Activated gamma-delta T cell treated with anti-CD3 and anti-CD28 coated beads, Interleukin-2, amount 50 U/mL, for 16 hours (primary cell): ENCODE results near the gene SLC9A2.

Experiments
- DNase-seq: peaks from one replicate; pipeline ENCODE4 v3.0.0-alpha.2; 2020; ENCODE audit warnings: low read depth

Gene SLC9A2

GRCh38 chr2:102620332-102620731 is 979 bp downstream of the SLC9A2 start:
- no peak for DNase-seq

GRCh38 chr2:102621630-102622029 is 2.3 kb downstream of the SLC9A2 start:
- no peak for DNase-seq

- DNase-seq = no peak
Observed at GRCh38 chr2:102622646-102623045, 3.3 kb downstream of the SLC9A2 start.

GRCh38 chr2:102630458-102630857 is 11.1 kb downstream of the SLC9A2 start:
- DNase-seq = no peak

- no peak for DNase-seq
Observed at GRCh38 chr2:102632380-102633175, 13.2 kb downstream of the SLC9A2 start.

GRCh38 chr2:102634831-102635241 is 15.5 kb downstream of the SLC9A2 start:
- DNase-seq = no peak

GRCh38 chr2:102635317-102635716 is 16.0 kb downstream of the SLC9A2 start:
- no peak for DNase-seq

GRCh38 chr2:102636283-102636907 is 17.0 kb downstream of the SLC9A2 start:
- DNase-seq = no peak

- DNase-seq = no peak
Observed at GRCh38 chr2:102637358-102637757, 18.0 kb downstream of the SLC9A2 start.

- DNase-seq = no peak
Observed at GRCh38 chr2:102639429-102639828, 20.1 kb downstream of the SLC9A2 start.

- DNase-seq = no peak
Observed at GRCh38 chr2:102652126-102652525, 32.8 kb downstream of the SLC9A2 start.

- no peak for DNase-seq
Observed at GRCh38 chr2:102657770-102658169, 38.4 kb downstream of the SLC9A2 start.

GRCh38 chr2:102660070-102660469 is 40.7 kb downstream of the SLC9A2 start:
- DNase-seq = no peak

GRCh38 chr2:102660574-102660973 is 41.2 kb downstream of the SLC9A2 start:
- no peak for DNase-seq

GRCh38 chr2:102661846-102662245 is 42.5 kb downstream of the SLC9A2 start:
- no peak for DNase-seq

GRCh38 chr2:102662833-102663232 is 43.5 kb downstream of the SLC9A2 start:
- no peak for DNase-seq

- no peak for DNase-seq
Observed at GRCh38 chr2:102663381-102663780, 44.0 kb downstream of the SLC9A2 start.

GRCh38 chr2:102664471-102664909 is 45.1 kb downstream of the SLC9A2 start:
- DNase-seq = no peak

GRCh38 chr2:102667072-102667471 is 47.7 kb downstream of the SLC9A2 start:
- no peak for DNase-seq

- DNase-seq = no peak
Observed at GRCh38 chr2:102668171-102668570, 48.8 kb downstream of the SLC9A2 start.

- DNase-seq = no peak
Observed at GRCh38 chr2:102669401-102669800, 50.0 kb downstream of the SLC9A2 start.

- no peak for DNase-seq
Observed at GRCh38 chr2:102672107-102672776, 52.9 kb downstream of the SLC9A2 start.

- no peak for DNase-seq
Observed at GRCh38 chr2:102674370-102674769, 55.0 kb downstream of the SLC9A2 start.
